ENCODE results near the gene RASIP1. TPM values are rescaled to one million over a fixed set of nuclear protein-coding genes. Genes with fewer than 3 reads are reported as not detected.

RASIP1 gene
- total and polyA plus RNA-seq, 2 of the 8 experiments (the other 6 are each of a cell fraction or from before 2014, with no cell fraction given): 9.3 to 11.4 TPM

- H2BK12ac ChIP-seq (ENCODE audit: low read depth, low read length): no peak overlapping the region
- H3K56ac ChIP-seq (replicated peaks; ENCODE audit: insufficient read length, low read depth, low read length): no peak overlapping the region
- no peak overlapping the region for H4K8ac ChIP-seq (ENCODE audit: extremely low read depth, insufficient read depth, low read length)
- WGBS, 2 experiments (ENCODE audit: extremely low coverage in 1 of 2, insufficient coverage in 1 of 2, insufficient read length in 1 of 2, insufficient replicate concordance in 2 of 2, low coverage in 1 of 2, low lambda C conversion rate in 2 of 2, missing lambda C conversion rate in 1 of 2): 89% methylated on average over 9 of the region's 11 CpGs; no CpG with 5 or more reads in 1 of the 2 experiments
- ChIA-PET CTCF (ENCODE audit: partially characterized antibody) (interaction anchor here (0.8 kb wide), 1 partner anchor 15 kb away, joined by 3 read pairs; no protein-coding TSS in a partner anchor), POLR2A (ENCODE audit: partially characterized antibody) (interaction anchor here (1.0 kb wide), 1 partner anchor 19 kb away, joined by 3 read pairs; no protein-coding TSS in a partner anchor)
- no peaks in the 10 kb centered on the region for H3K9me3 ChIP-seq (ENCODE audit: insufficient read depth in 2 of 2, low read depth in 1 of 2, low read length in 1 of 2)
- no peak overlapping the region for H2AFZ ChIP-seq (ENCODE audit: low read length)
- H2BK20ac ChIP-seq (ENCODE audit: low read length): no peak overlapping the region
- H3K27me3 ChIP-seq (replicated peaks in 1 of 4; ENCODE audit: control insufficient read depth in 3 of 4, extremely low read depth in 1 of 4, insufficient read depth in 3 of 4, low read length in 3 of 4): no peaks in the 10 kb centered on the region
- H3K4me2 ChIP-seq (ENCODE audit: insufficient read depth in 1 of 2, low read depth in 2 of 2, low read length in 2 of 2): no peak overlapping the region
- H3K4ac ChIP-seq (replicated peaks; ENCODE audit: insufficient read length, low read depth, low read length): no peak overlapping the region
- H3K23me2 ChIP-seq (ENCODE audit: low read depth, low read length): peaks cover 2% of the 10 kb centered on the region; the same call in 1 of the 2 replicates
- H3K14ac ChIP-seq (ENCODE audit: insufficient read length): no peak overlapping the region
- no peaks in the 10 kb centered on the region for H4K20me1 ChIP-seq (replicated peaks in 1 of 2; ENCODE audit: control insufficient read depth in 1 of 2, insufficient read depth in 2 of 2, low read length in 2 of 2)
- no peak overlapping the region for H3K9ac ChIP-seq (replicated peaks in 1 of 4; ENCODE audit: extremely low read depth in 1 of 4, low read depth in 3 of 4, low read length in 3 of 4)
- H3K36me3 ChIP-seq (ENCODE audit: control insufficient read depth in 2 of 4, insufficient read depth in 4 of 4, low read length in 3 of 4): no peaks in the 10 kb centered on the region
- DNase-seq (ENCODE audit: low read depth in 1 of 2, low spot score in 2 of 2) (no peak), FAIRE-seq (no peak)
- H3K27ac ChIP-seq (ENCODE audit: low read depth, low read length): no peak overlapping the region
- H3K79me2 ChIP-seq (ENCODE audit: control insufficient read depth in 1 of 2, insufficient read depth in 2 of 2, low read length in 2 of 2): no peaks in the 10 kb centered on the region
- H3K4me3 ChIP-seq (ENCODE audit: extremely low read depth in 1 of 4, insufficient read depth in 2 of 4, low read depth in 3 of 4, low read length in 4 of 4): no peak overlapping the region
- no peaks in the 10 kb centered on the region for H3K79me1 ChIP-seq (ENCODE audit: low read depth, low read length)
- H3K4me1 ChIP-seq (replicated peaks in 1 of 4; ENCODE audit: control insufficient read depth in 3 of 4, insufficient read depth in 4 of 4, low read length in 3 of 4): peaks cover 0 to 19% (median 8%) of the 10 kb centered on the region in 4 experiments; a peak in 6 of 7 replicates
- H3K18ac ChIP-seq (ENCODE audit: extremely low read depth, low read length): no peak overlapping the region
- no peak overlapping the region for H2AK5ac ChIP-seq (ENCODE audit: low read depth, low read length)
- H2BK120ac ChIP-seq (replicated peaks; ENCODE audit: low read depth, low read length): no peak overlapping the region
- no peak overlapping the region for H4K5ac ChIP-seq (ENCODE audit: insufficient read length, low read depth, low read length)
- H4K91ac ChIP-seq (replicated peaks; ENCODE audit: insufficient read length, low read length): no peak overlapping the region
- TF ChIP-seq RAD21 (IDR thresholded peaks at IDR 0.05 in 1 of 2, conservative IDR thresholded peaks at IDR 0.05 in 1 of 2; ENCODE audit: low read depth in 2 of 2, low read length in 2 of 2): no peak
- H3K23ac ChIP-seq (ENCODE audit: insufficient read length): no peak overlapping the region
- no peak overlapping the region for H2BK5ac ChIP-seq (ENCODE audit: low read depth, low read length)
- H2BK15ac ChIP-seq (ENCODE audit: low read length): no peak overlapping the region
Observed at GRCh38 chr19:48722196-48722708, 18.2 kb downstream of the RASIP1 start.

Measured in H1 (cell line).